ENCODE results near the gene SPRY4.

DNA sequence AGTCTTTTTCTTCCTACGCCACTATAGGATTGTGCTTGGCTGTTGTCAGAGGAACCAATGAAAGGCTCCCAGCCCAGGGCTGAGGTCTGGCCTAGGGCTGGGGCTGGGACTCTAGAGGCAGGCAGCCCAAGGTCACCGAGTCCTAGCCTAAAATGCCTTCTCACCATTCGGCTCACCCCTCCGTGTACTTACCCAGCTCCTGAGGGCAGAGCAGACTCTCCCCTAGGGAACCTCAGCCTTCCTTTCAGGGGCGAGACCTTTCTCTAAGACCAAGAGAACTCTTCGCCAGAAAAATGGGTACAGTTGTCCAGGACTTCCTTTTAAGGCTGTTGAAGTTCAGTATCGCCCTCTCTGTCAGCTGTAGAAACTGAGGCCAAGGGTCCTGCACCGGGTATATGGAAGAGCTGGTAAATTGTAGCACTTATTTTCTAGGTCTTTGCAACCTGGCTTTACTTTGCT is 1.7 kb upstream of the SPRY4 start:
- TF ChIP-seq, protein P1, sequence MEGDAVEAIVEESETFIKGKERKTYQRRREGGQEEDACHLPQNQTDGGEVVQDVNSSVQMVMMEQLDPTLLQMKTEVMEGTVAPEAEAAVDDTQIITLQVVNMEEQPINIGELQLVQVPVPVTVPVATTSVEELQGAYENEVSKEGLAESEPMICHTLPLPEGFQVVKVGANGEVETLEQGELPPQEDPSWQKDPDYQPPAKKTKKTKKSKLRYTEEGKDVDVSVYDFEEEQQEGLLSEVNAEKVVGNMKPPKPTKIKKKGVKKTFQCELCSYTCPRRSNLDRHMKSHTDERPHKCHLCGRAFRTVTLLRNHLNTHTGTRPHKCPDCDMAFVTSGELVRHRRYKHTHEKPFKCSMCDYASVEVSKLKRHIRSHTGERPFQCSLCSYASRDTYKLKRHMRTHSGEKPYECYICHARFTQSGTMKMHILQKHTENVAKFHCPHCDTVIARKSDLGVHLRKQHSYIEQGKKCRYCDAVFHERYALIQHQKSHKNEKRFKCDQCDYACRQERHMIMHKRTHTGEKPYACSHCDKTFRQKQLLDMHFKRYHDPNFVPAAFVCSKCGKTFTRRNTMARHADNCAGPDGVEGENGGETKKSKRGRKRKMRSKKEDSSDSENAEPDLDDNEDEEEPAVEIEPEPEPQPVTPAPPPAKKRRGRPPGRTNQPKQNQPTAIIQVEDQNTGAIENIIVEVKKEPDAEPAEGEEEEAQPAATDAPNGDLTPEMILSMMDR (IDR thresholded peaks at IDR 0.05): no peak
- TF ChIP-seq POLR2A (IDR thresholded peaks at IDR 0.05): no peak

All from stomach (tissue), 4 donors.